ENCODE data around the gene GTF2A1.
A peak's percentile ranks its signal among the peaks of the same experiment; 100 is the strongest.

GTF2A1 gene

GRCh38 chr14:81138429-81138828 lies 82.3 kb downstream of the GTF2A1 start:
- 100% methylated on average over 3 of the region's 6 CpGs for WGBS
- no peak overlapping the region for H3K4me2 ChIP-seq (ENCODE audit: low read length, poor library complexity, severe bottlenecking)

GRCh38 chr14:81137316-81137715 lies 83.4 kb downstream of the GTF2A1 start:
- no peak overlapping the region for H3K4me2 ChIP-seq (ENCODE audit: low read length, poor library complexity, severe bottlenecking)
- no peak overlapping the region for H3K27ac ChIP-seq (ENCODE audit: low read length, poor library complexity, severe bottlenecking)
- WGBS = 75% methylated on average over 1 of the region's 2 CpGs
- H2BK120ac ChIP-seq (ENCODE audit: low read depth, low read length) = no peak overlapping the region
- H3K79me1 ChIP-seq (replicated peaks; ENCODE audit: low read length, poor library complexity, severe bottlenecking) = no peaks in the 10 kb centered on the region
- H4K8ac ChIP-seq (ENCODE audit: low read length) = no peak overlapping the region
- no peaks in the 10 kb centered on the region for H3K9me3 ChIP-seq (ENCODE audit: control insufficient read depth, low read length)
- peaks cover 3% of the 10 kb centered on the region for H3K4me1 ChIP-seq (ENCODE audit: control insufficient read depth, insufficient read depth, low read depth, low read length)
- no peak overlapping the region for H2BK12ac ChIP-seq (ENCODE audit: low read length in 2 of 2)
- peak; percentile 38 for DNase-seq
- no peak overlapping the region for H2BK15ac ChIP-seq (ENCODE audit: low read depth, poor library complexity, severe bottlenecking)
- no peak overlapping the region for H3K4me3 ChIP-seq (ENCODE audit: insufficient read depth in 1 of 2, low read depth in 1 of 2, low read length in 2 of 2)
- H2AFZ ChIP-seq (ENCODE audit: low read depth, low read length) = no peak overlapping the region
- H3K18ac ChIP-seq (ENCODE audit: low read depth in 1 of 2, low read length in 2 of 2) = no peak overlapping the region
- H3K27me3 ChIP-seq (ENCODE audit: control insufficient read depth in 1 of 2, insufficient read depth in 1 of 2, low read length in 2 of 2) = no peaks in the 10 kb centered on the region
- no peaks in the 10 kb centered on the region for H3K36me3 ChIP-seq (ENCODE audit: control insufficient read depth in 1 of 2, insufficient read depth in 2 of 2, low read depth in 1 of 2, low read length in 2 of 2)
- H3K4ac ChIP-seq (ENCODE audit: low read depth in 1 of 2, low read length in 2 of 2) = no peak overlapping the region
- peak overlapping the region; percentile 35 for H4K91ac ChIP-seq (ENCODE audit: low read length)
- no peak overlapping the region for H3K14ac ChIP-seq (ENCODE audit: low read length in 2 of 2)
- no peak overlapping the region for H3K9ac ChIP-seq (ENCODE audit: low read length)
- H3K23ac ChIP-seq (ENCODE audit: low read length in 2 of 2) = no peak overlapping the region
- H2BK5ac ChIP-seq (ENCODE audit: low read depth, low read length, poor library complexity, severe bottlenecking) = no peak overlapping the region
- no peak overlapping the region for H2AK5ac ChIP-seq (ENCODE audit: low read length, severe bottlenecking)

More at GRCh38 chr14:81138429-81138828, 82.3 kb downstream of the GTF2A1 start:
- no peak overlapping the region for H4K91ac ChIP-seq (ENCODE audit: low read length)
- H2BK15ac ChIP-seq (ENCODE audit: low read depth, poor library complexity, severe bottlenecking) = no peak overlapping the region
- H3K27ac ChIP-seq (ENCODE audit: low read length, poor library complexity, severe bottlenecking) = no peak overlapping the region
- no peak overlapping the region for H3K4me3 ChIP-seq (ENCODE audit: insufficient read depth in 1 of 2, low read depth in 1 of 2, low read length in 2 of 2)
- no peak overlapping the region for H2AK5ac ChIP-seq (ENCODE audit: low read length, severe bottlenecking)
- no peak for DNase-seq
- no peaks in the 10 kb centered on the region for H3K36me3 ChIP-seq (ENCODE audit: control insufficient read depth in 1 of 2, insufficient read depth in 2 of 2, low read depth in 1 of 2, low read length in 2 of 2)
- no peak overlapping the region for H3K23ac ChIP-seq (ENCODE audit: low read length in 2 of 2)
- no peak overlapping the region for H3K18ac ChIP-seq (ENCODE audit: low read depth in 1 of 2, low read length in 2 of 2)
- no peaks in the 10 kb centered on the region for H3K9me3 ChIP-seq (ENCODE audit: control insufficient read depth, low read length)
- no peak overlapping the region for H2BK5ac ChIP-seq (ENCODE audit: low read depth, low read length, poor library complexity, severe bottlenecking)
- H2BK120ac ChIP-seq (ENCODE audit: low read depth, low read length) = no peak overlapping the region
- H3K27me3 ChIP-seq (ENCODE audit: control insufficient read depth in 1 of 2, insufficient read depth in 1 of 2, low read length in 2 of 2) = no peaks in the 10 kb centered on the region
- no peak overlapping the region for H3K14ac ChIP-seq (ENCODE audit: low read length in 2 of 2)
- H2BK12ac ChIP-seq (ENCODE audit: low read length in 2 of 2) = no peak overlapping the region
- no peaks in the 10 kb centered on the region for H3K79me1 ChIP-seq (replicated peaks; ENCODE audit: low read length, poor library complexity, severe bottlenecking)
- H3K4ac ChIP-seq (ENCODE audit: low read depth in 1 of 2, low read length in 2 of 2) = no peak overlapping the region
- H3K9ac ChIP-seq (ENCODE audit: low read length) = no peak overlapping the region
- H4K8ac ChIP-seq (ENCODE audit: low read length) = no peak overlapping the region
- H2AFZ ChIP-seq (ENCODE audit: low read depth, low read length) = no peak overlapping the region
- H3K4me1 ChIP-seq (ENCODE audit: control insufficient read depth, insufficient read depth, low read depth, low read length) = peaks cover 3% of the 10 kb centered on the region

- Histone ChIP-seq H3K36me3 (ENCODE audit: control insufficient read depth in 1 of 2, insufficient read depth in 2 of 2, low read depth in 1 of 2, low read length in 2 of 2) (no peaks in the 10 kb centered on the region), H4K8ac (ENCODE audit: low read length) (no peak overlapping the region), H2AFZ (ENCODE audit: low read depth, low read length) (no peak overlapping the region), H3K18ac (ENCODE audit: low read depth in 1 of 2, low read length in 2 of 2) (no peak overlapping the region), H2BK15ac (ENCODE audit: low read depth, poor library complexity, severe bottlenecking) (no peak overlapping the region), H3K79me1 (replicated peaks; ENCODE audit: low read length, poor library complexity, severe bottlenecking) (no peaks in the 10 kb centered on the region), H3K27me3 (ENCODE audit: control insufficient read depth in 1 of 2, insufficient read depth in 1 of 2, low read length in 2 of 2) (no peaks in the 10 kb centered on the region), H2AK5ac (ENCODE audit: low read length, severe bottlenecking) (no peak overlapping the region), H2BK5ac (ENCODE audit: low read depth, low read length, poor library complexity, severe bottlenecking) (no peak overlapping the region), H3K9me3 (ENCODE audit: control insufficient read depth, low read length) (no peaks in the 10 kb centered on the region), H4K91ac (ENCODE audit: low read length) (no peak overlapping the region), H3K4me2 (ENCODE audit: low read length, poor library complexity, severe bottlenecking) (no peak overlapping the region), H3K4me3 (ENCODE audit: insufficient read depth in 1 of 2, low read depth in 1 of 2, low read length in 2 of 2) (no peak overlapping the region), H3K27ac (ENCODE audit: low read length, poor library complexity, severe bottlenecking) (no peak overlapping the region), H2BK120ac (ENCODE audit: low read depth, low read length) (no peak overlapping the region), H2BK12ac (ENCODE audit: low read length in 2 of 2) (no peak overlapping the region), H3K14ac (ENCODE audit: low read length in 2 of 2) (no peak overlapping the region), H3K4me1 (ENCODE audit: control insufficient read depth, insufficient read depth, low read depth, low read length) (peaks cover 3% of the 10 kb centered on the region), H3K4ac (ENCODE audit: low read depth in 1 of 2, low read length in 2 of 2) (no peak overlapping the region), H3K9ac (ENCODE audit: low read length) (no peak overlapping the region), H3K23ac (ENCODE audit: low read length in 2 of 2) (no peak overlapping the region)
- WGBS = 56% methylated on average over 2 of the region's 2 CpGs
- DNase-seq = no peak
Observed at GRCh38 chr14:81133400-81133799, 87.4 kb downstream of the GTF2A1 start.

GRCh38 chr14:81132468-81132867 lies 88.3 kb downstream of the GTF2A1 start:
- DNase-seq = no peak
- no peak overlapping the region for H4K91ac ChIP-seq (ENCODE audit: low read length)
- H3K4me2 ChIP-seq (ENCODE audit: low read length, poor library complexity, severe bottlenecking) = no peak overlapping the region
- no peaks in the 10 kb centered on the region for H3K9me3 ChIP-seq (ENCODE audit: control insufficient read depth, low read length)
- H4K8ac ChIP-seq (ENCODE audit: low read length) = no peak overlapping the region
- no peak overlapping the region for H2BK5ac ChIP-seq (ENCODE audit: low read depth, low read length, poor library complexity, severe bottlenecking)
- WGBS = 43% methylated on average over 3 of the region's 3 CpGs
- no peaks in the 10 kb centered on the region for H3K79me1 ChIP-seq (replicated peaks; ENCODE audit: low read length, poor library complexity, severe bottlenecking)
- no peak overlapping the region for H3K23ac ChIP-seq (ENCODE audit: low read length in 2 of 2)
- no peak overlapping the region for H3K14ac ChIP-seq (ENCODE audit: low read length in 2 of 2)
- no peak overlapping the region for H3K18ac ChIP-seq (ENCODE audit: low read depth in 1 of 2, low read length in 2 of 2)
- no peak overlapping the region for H2BK15ac ChIP-seq (ENCODE audit: low read depth, poor library complexity, severe bottlenecking)
- no peaks in the 10 kb centered on the region for H3K36me3 ChIP-seq (ENCODE audit: control insufficient read depth in 1 of 2, insufficient read depth in 2 of 2, low read depth in 1 of 2, low read length in 2 of 2)
- H2BK12ac ChIP-seq (ENCODE audit: low read length in 2 of 2) = no peak overlapping the region
- no peak overlapping the region for H3K4me3 ChIP-seq (ENCODE audit: insufficient read depth in 1 of 2, low read depth in 1 of 2, low read length in 2 of 2)
- no peaks in the 10 kb centered on the region for H3K27me3 ChIP-seq (ENCODE audit: control insufficient read depth in 1 of 2, insufficient read depth in 1 of 2, low read length in 2 of 2)
- no peak overlapping the region for H3K27ac ChIP-seq (ENCODE audit: low read length, poor library complexity, severe bottlenecking)
- no peak overlapping the region for H3K4ac ChIP-seq (ENCODE audit: low read depth in 1 of 2, low read length in 2 of 2)
- H2BK120ac ChIP-seq (ENCODE audit: low read depth, low read length) = no peak overlapping the region
- H2AK5ac ChIP-seq (ENCODE audit: low read length, severe bottlenecking) = no peak overlapping the region
- H3K9ac ChIP-seq (ENCODE audit: low read length) = no peak overlapping the region
- no peak overlapping the region for H2AFZ ChIP-seq (ENCODE audit: low read depth, low read length)
- peaks cover 3% of the 10 kb centered on the region for H3K4me1 ChIP-seq (ENCODE audit: control insufficient read depth, insufficient read depth, low read depth, low read length)

All from mesenchymal stem cell (in vitro differentiated cells and primary cell).